IMR-90 (cell line): ENCODE data around the gene PLEKHH2. TPM values are rescaled to one million over a fixed set of nuclear protein-coding genes. Genes with fewer than 3 reads are reported as not detected.

Source experiments
- ATAC-seq: fragments of 200-7000 bp; cut with Tn5 transposase; 2 replicates; pipeline ENCODE4 v1.9.1; 2020; ENCODE audit warnings: low read depth, mild to moderate bottlenecking, moderate library complexity
- BruUV-seq: library from RNA; stranded (reverse); fragments of 400-500 nt; replicated peaks from 2 replicates; lab custom pipeline; 2021; lab: Mats Ljungman, UMichigan
- CTCF ChIA-PET: fragments of 300-600 bp; formaldehyde crosslinking; extraction: SDS; loops from one replicate; lab custom pipeline; 2021; ENCODE audit warnings: antibody characterized with exemption; lab: Yijun Ruan, JAX
- POLR2A ChIA-PET: fragments of 300-600 bp; sonication (Branson Sonifier 250); formaldehyde crosslinking; loops from one replicate; lab custom pipeline; 2022; ENCODE audit warnings: antibody characterized with exemption; ENCODE audit not compliant: unreplicated experiment; lab: Charles Lee
- DNase-seq: peaks from one replicate; pipeline ENCODE4 v3.0.0; 2013
- H2AFZ ChIP-seq: replicated peaks from 2 replicates; pipeline ENCODE3; 2013; ENCODE audit warnings: low read length, mild to moderate bottlenecking; ENCODE audit not compliant: poor library complexity
- H2AK5ac ChIP-seq: 2 replicates; pipeline ENCODE4 v1.6.1; 2013; ENCODE audit warnings: low read depth, low read length, inconsistent platforms
- H2AK9ac ChIP-seq: replicated peaks from 2 replicates; pipeline ENCODE3; 2013; ENCODE audit warnings: mild to moderate bottlenecking, low read depth, low read length, moderate library complexity; ENCODE audit not compliant: poor library complexity
- H2BK120ac ChIP-seq: 2 replicates; pipeline ENCODE4 v1.6.1; 2013; ENCODE audit warnings: low read depth, low read length, inconsistent platforms
- H2BK15ac ChIP-seq: 3 replicates; pipeline ENCODE4 v1.6.1; 2013; ENCODE audit warnings: low read depth, low read length, inconsistent platforms
- H2BK20ac ChIP-seq: 2 replicates; pipeline ENCODE4 v1.6.1; 2013; ENCODE audit warnings: low read depth, mild to moderate bottlenecking, inconsistent platforms, low read length, moderate library complexity
- H2BK5ac ChIP-seq: 2 replicates; pipeline ENCODE4 v1.6.1; 2013; ENCODE audit warnings: mild to moderate bottlenecking, low read depth, low read length, inconsistent platforms; ENCODE audit not compliant: poor library complexity, severe bottlenecking
- H3K14ac ChIP-seq: replicated peaks from 2 replicates; pipeline ENCODE4 v1.6.1; 2013; ENCODE audit warnings: low read depth, low read length, inconsistent platforms
- H3K18ac ChIP-seq: 2 replicates; pipeline ENCODE4 v1.6.1; 2013; ENCODE audit warnings: low read depth, low read length, control low read depth
- H3K23ac ChIP-seq: 2 replicates; pipeline ENCODE4 v1.6.1; 2013; ENCODE audit warnings: low read depth, low read length, inconsistent platforms
- H3K27ac ChIP-seq: 2 replicates; pipeline ENCODE4 v1.5.1; 2013; ENCODE audit warnings: mild to moderate bottlenecking, control low read depth, low read length; ENCODE audit not compliant: insufficient read depth
- H3K27me3 ChIP-seq: 2 replicates; pipeline ENCODE4 v1.6.1; 2013; ENCODE audit warnings: low read length; ENCODE audit not compliant: control insufficient read depth, insufficient read depth
- H3K36me3 ChIP-seq: 2 replicates; pipeline ENCODE4 v1.6.1; 2013; ENCODE audit warnings: low read length, mixed read lengths; ENCODE audit not compliant: control insufficient read depth, insufficient read depth
- H3K4ac ChIP-seq: 2 replicates; pipeline ENCODE4 v1.6.1; 2013; ENCODE audit warnings: low read depth, low read length, inconsistent platforms
- H3K4me1 ChIP-seq: 2 replicates; pipeline ENCODE4 v1.6.1; 2013; ENCODE audit warnings: low read length, mixed read lengths; ENCODE audit not compliant: control insufficient read depth, insufficient read depth
- H3K4me2 ChIP-seq: 2 replicates; pipeline ENCODE4 v1.6.1; 2013; ENCODE audit warnings: low read depth, mild to moderate bottlenecking, control low read depth, low read length, moderate library complexity
- H3K4me3 ChIP-seq: 2 replicates; pipeline ENCODE4 v1.5.1; 2013; ENCODE audit warnings: low read depth, mild to moderate bottlenecking, control low read depth, low read length, moderate library complexity; ENCODE audit not compliant: insufficient read depth
- H3K56ac ChIP-seq: 2 replicates; pipeline ENCODE4 v1.6.1; 2013; ENCODE audit warnings: low read length, inconsistent platforms; ENCODE audit not compliant: insufficient read depth; ENCODE audit errors: extremely low read depth
- H3K79me1 ChIP-seq, 2 experiments: 2 replicates each; pipeline ENCODE4 v1.6.1; 2013; ENCODE audit warnings: low read length in 2 of 2, inconsistent platforms in 1 of 2, low read depth in 1 of 2
- H3K9ac ChIP-seq: 2 replicates; pipeline ENCODE4 v1.6.1; 2013; ENCODE audit warnings: low read depth, low read length, control low read depth
- H3K9me1 ChIP-seq: 2 replicates; pipeline ENCODE4 v1.6.1; 2013; ENCODE audit warnings: low read length, inconsistent platforms; ENCODE audit not compliant: insufficient read depth
- H3K9me3 ChIP-seq: 2 replicates; pipeline ENCODE4 v1.6.1; 2013; ENCODE audit warnings: low read length; ENCODE audit not compliant: control insufficient read depth, insufficient read depth
- H4K20me1 ChIP-seq: 2 replicates; pipeline ENCODE4 v1.6.1; 2013; ENCODE audit warnings: low read length, inconsistent platforms; ENCODE audit not compliant: insufficient read depth
- H4K5ac ChIP-seq: 2 replicates; pipeline ENCODE4 v1.6.1; 2013; ENCODE audit warnings: mild to moderate bottlenecking, low read depth, low read length, control low read depth
- H4K8ac ChIP-seq, 2 experiments: 2 replicates each; pipeline ENCODE4 v1.6.1; 2013; ENCODE audit warnings: low read depth in 2 of 2, low read length in 2 of 2, control low read depth in 1 of 2, inconsistent platforms in 1 of 2
- H4K91ac ChIP-seq: 2 replicates; pipeline ENCODE4 v1.6.1; 2013; ENCODE audit warnings: low read depth, low read length, inconsistent platforms; ENCODE audit not compliant: insufficient read depth
- CEBPB ChIP-seq: IDR thresholded peaks from 2 replicates; pipeline ENCODE4 v1.6.1; 2012; ENCODE audit warnings: low read depth, low read length, improper control_type of control experiment
- CTCF ChIP-seq: conservative IDR thresholded peaks from 2 replicates; pipeline ENCODE4 v1.5.1; 2012; ENCODE audit warnings: mild to moderate bottlenecking, low read depth, low read length, improper control_type of control experiment
- ELK1 ChIP-seq: fragments of 150-350 bp; IDR thresholded peaks from 2 replicates; pipeline ENCODE4 v1.6.1; 2016; ENCODE audit warnings: low read depth, mild to moderate bottlenecking, low read length, moderate library complexity, borderline replicate concordance
- MXI1 ChIP-seq: IDR thresholded peaks from 2 replicates; pipeline ENCODE4 v1.6.1; 2012; ENCODE audit warnings: low read depth, mild to moderate bottlenecking, low read length, moderate library complexity, borderline replicate concordance
- POLR2A ChIP-seq: IDR thresholded peaks from 2 replicates; pipeline ENCODE4 v1.6.1; 2012; ENCODE audit warnings: mild to moderate bottlenecking, low read depth, low read length
- RCOR1 ChIP-seq: IDR thresholded peaks from 2 replicates; pipeline ENCODE4 v1.6.1; 2012; ENCODE audit warnings: mild to moderate bottlenecking, low read length, improper control_type of control experiment; ENCODE audit not compliant: insufficient replicate concordance
- RFX5 ChIP-seq: IDR thresholded peaks from 2 replicates; pipeline ENCODE4 v1.8.0; 2012; ENCODE audit warnings: low read depth, mild to moderate bottlenecking, low read length, moderate library complexity
- SMC3 ChIP-seq: fragments of 150-350 bp; IDR thresholded peaks from 2 replicates; pipeline ENCODE4 v1.6.1; 2016; ENCODE audit warnings: low read depth, mild to moderate bottlenecking, antibody characterized with exemption, low read length, moderate library complexity
- USF2 ChIP-seq: fragments of 150-350 bp; IDR thresholded peaks from 2 replicates; pipeline ENCODE4 v1.6.1; 2017; ENCODE audit warnings: mild to moderate bottlenecking, antibody characterized with exemption, low read length, low read depth
- WGBS, 2 experiments: methylation state at CpG; one replicate each; pipeline versions ENCODE4 v1.1.5 to v1.1.7; 2013; ENCODE audit warnings: missing lambda C conversion rate in 2 of 2; ENCODE audit not compliant: insufficient read length in 1 of 2; ENCODE audit errors: extremely low coverage in 2 of 2; 5-methylcytosine and 5-hydroxymethylcytosine counted together
- dilution Hi-C: fragments of 300-500 bp; cut with HindIII; formaldehyde crosslinking; loops from one replicate; pipeline ENCODE4 v1.14.3; 2018; ENCODE audit warnings: low sequenced_read_pairs; ENCODE audit not compliant: unreplicated experiment
- in situ Hi-C: fragments of 300-500 bp; cut with MboI; formaldehyde crosslinking; loops from 3 replicates; pipeline ENCODE4 v1.14.3; 2019; ENCODE audit warnings: low sequenced_read_pairs, inconsistent platforms, mixed read lengths
- intact Hi-C: fragments of 100-400 bp; cut with micrococcal nuclease; formaldehyde crosslinking; loops from 2 replicates; pipeline ENCODE4 v1.10.0; 2022
- polyA plus RNA-seq, 3 experiments: library from polyadenylated mRNA; depleted of rRNA; stranded (reverse); fragments of >200 nt; gene quantifications; 2 replicates each; pipeline ENCODE4 v1.2.3, GENCODE V29; 2012; ENCODE audit warnings: low replicate concordance in 1 of 3
- total RNA-seq: library from RNA; depleted of rRNA; stranded (reverse); fragments of >200 nt; gene quantifications from 2 replicates; pipeline ENCODE4 v1.2.3, GENCODE V29; 2012

Gene PLEKHH2
- total and polyA plus RNA-seq, 2 of the 4 experiments (the other 2 are of a cell fraction): 2.0 to 3.3 TPM

- Histone ChIP-seq H3K56ac (no peak overlapping the region), H2AK9ac (no peak overlapping the region), H3K36me3 (0 out of 2 replicates have a peak, but pooled peaks cover 2% of the 10 kb centered on the region), H3K18ac (no peak overlapping the region), H3K9me1 (no peaks in the 10 kb centered on the region), H4K20me1 (no peaks in the 10 kb centered on the region), H2AFZ (peak overlapping the region; percentile 7), H3K4me1 (peaks cover 3% of the 10 kb centered on the region; the same call in 1 of the 2 replicates), H3K4me3 (no peak overlapping the region), H2BK120ac (no peak overlapping the region), H4K8ac (no peak overlapping the region), H4K91ac (no peak overlapping the region), H3K9ac (no peak overlapping the region), H3K4ac (no peak overlapping the region), H3K4me2 (no peak overlapping the region; the same call in 1 of the 2 replicates), H3K9me3 (no peaks in the 10 kb centered on the region), H2BK20ac (no peak overlapping the region), H3K27me3 (no peaks in the 10 kb centered on the region), H3K79me1 (no peaks in the 10 kb centered on the region), H3K23ac (no peak overlapping the region), H3K27ac (peak overlapping the region; percentile 40; the same call in 1 of the 2 replicates), H2BK15ac (no peak overlapping the region), H2BK5ac (no peak overlapping the region), H4K5ac (no peak overlapping the region), H2AK5ac (no peak overlapping the region), H3K14ac (no peak overlapping the region)
- BruUV-seq: no TSS peak
- no CpG with 5 or more reads among the region's 2 CpGs for WGBS, 2 experiments
- TF ChIP-seq RCOR1 (no peak), CTCF (no peak), RFX5 (no peak), USF2 (no peak), SMC3 (no peak), MXI1 (no peak), POLR2A (no peak), ELK1 (no peak), CEBPB (no peak)
- in situ Hi-C loops (no loop called here), intact Hi-C loops (no loop called here), dilution Hi-C loops (no loop called here)
- ATAC-seq (no peak; the same call in 1 of the 2 replicates), DNase-seq (no peak)
- POLR2A ChIA-PET: no interaction called here
- CTCF ChIA-PET: no interaction called here
Observed at GRCh38 chr2:43791035-43791765, 154.1 kb downstream of the PLEKHH2 start.
